ENCODE measurements around the gene PCMT1. TPM values are rescaled to one million over a fixed set of nuclear protein-coding genes. Genes with fewer than 3 reads are reported as not detected.

Gene PCMT1
- polyA plus RNA-seq, 6 donors from 2014 or later = 115 to 157 (median 125) TPM

GRCh38 chr6:149783551-149783950, 34.0 kb downstream of the PCMT1 start:
- no peak for ATAC-seq (ENCODE audit: low read depth in 2 of 2)
- DNase-seq = no peak
- H3K27me3 Mint-ChIP-seq = no peaks in the 10 kb centered on the region
- peaks cover 0 to 8% of the 10 kb centered on the region in 2 donors for H3K36me3 Mint-ChIP-seq
- H3K9me3 Mint-ChIP-seq = no peaks in the 10 kb centered on the region
- H3K27ac Mint-ChIP-seq = peak overlapping the region in 1 of 6 donors; percentile 14
- H3K4me1 Mint-ChIP-seq = no peaks in the 10 kb centered on the region
- no peak overlapping the region for H3K4me3 Mint-ChIP-seq

- H3K27ac Mint-ChIP-seq = peak overlapping the region in 2 of 6 donors; percentile 30 to 38
- peaks cover 3 to 8% (median 7%) of the 10 kb centered on the region in 3 donors for H3K4me1 Mint-ChIP-seq
- no peaks in the 10 kb centered on the region for H3K9me3 Mint-ChIP-seq
- peaks cover 0 to 6% of the 10 kb centered on the region in 2 donors for H3K36me3 Mint-ChIP-seq
- DNase-seq = no peak
- H3K27me3 Mint-ChIP-seq = no peaks in the 10 kb centered on the region
- ATAC-seq (ENCODE audit: low read depth in 2 of 2) = no peak
- no peak overlapping the region for H3K4me3 Mint-ChIP-seq
These were observed 56.6 kb downstream of the PCMT1 start for GRCh38 chr6:149806127-149806526.

- peaks cover 3 to 8% (median 7%) of the 10 kb centered on the region in 3 donors for H3K4me1 Mint-ChIP-seq
- H3K36me3 Mint-ChIP-seq = peaks cover 0 to 12% of the 10 kb centered on the region in 2 donors
- DNase-seq (no peak), ATAC-seq (ENCODE audit: low read depth in 2 of 2) (no peak)
- H3K4me3 Mint-ChIP-seq = no peak overlapping the region
- no peak overlapping the region for H3K27ac Mint-ChIP-seq
- H3K27me3 Mint-ChIP-seq = no peaks in the 10 kb centered on the region
- no peaks in the 10 kb centered on the region for H3K9me3 Mint-ChIP-seq
These were observed 60.3 kb downstream of the PCMT1 start for GRCh38 chr6:149809798-149810197.

- ATAC-seq (ENCODE audit: low read depth in 2 of 2) (no peak), DNase-seq (no peak)
- Mint-ChIP-seq H3K27ac (no peak overlapping the region), H3K36me3 (peaks cover 0 to 12% of the 10 kb centered on the region in 2 donors), H3K4me3 (no peak overlapping the region), H3K4me1 (peaks cover 0 to 4% (median 0%) of the 10 kb centered on the region in 3 donors), H3K9me3 (no peaks in the 10 kb centered on the region), H3K27me3 (no peaks in the 10 kb centered on the region)
These were observed 63.8 kb downstream of the PCMT1 start for GRCh38 chr6:149813351-149813750.

- H3K36me3 Mint-ChIP-seq = peaks cover 0 to 12% of the 10 kb centered on the region in 2 donors
- no peak for DNase-seq
- ATAC-seq (ENCODE audit: low read depth in 2 of 2) = no peak
- H3K9me3 Mint-ChIP-seq = no peaks in the 10 kb centered on the region
- peaks cover 0 to 4% (median 0%) of the 10 kb centered on the region in 3 donors for H3K4me1 Mint-ChIP-seq
- H3K27ac Mint-ChIP-seq = no peak overlapping the region
- no peaks in the 10 kb centered on the region for H3K27me3 Mint-ChIP-seq
- H3K4me3 Mint-ChIP-seq = no peak overlapping the region
These were observed 66.2 kb downstream of the PCMT1 start for GRCh38 chr6:149815788-149816187.

- Mint-ChIP-seq H3K4me3 (no peak overlapping the region), H3K4me1 (peaks cover 0 to 4% (median 0%) of the 10 kb centered on the region in 3 donors), H3K27me3 (peaks cover 0 to 11% (median 10%) of the 10 kb centered on the region in 3 donors), H3K36me3 (no peaks in the 10 kb centered on the region), H3K27ac (no peak overlapping the region), H3K9me3 (no peaks in the 10 kb centered on the region)
- DNase-seq = no peak
- ATAC-seq (ENCODE audit: low read depth in 2 of 2) = no peak
These were observed 71.0 kb downstream of the PCMT1 start for GRCh38 chr6:149820506-149820905.

- Mint-ChIP-seq H3K9me3 (no peaks in the 10 kb centered on the region), H3K4me3 (no peak overlapping the region), H3K4me1 (no peaks in the 10 kb centered on the region), H3K27me3 (peaks cover 0 to 11% (median 10%) of the 10 kb centered on the region in 3 donors), H3K36me3 (no peaks in the 10 kb centered on the region), H3K27ac (no peak overlapping the region)
- DNase-seq (no peak), ATAC-seq (ENCODE audit: low read depth in 2 of 2) (no peak)
These were observed 72.0 kb downstream of the PCMT1 start for GRCh38 chr6:149821492-149821891.

- Mint-ChIP-seq H3K4me3 (peak overlapping the region in 1 of 8 donors; percentile 55), H3K36me3 (no peaks in the 10 kb centered on the region), H3K9me3 (no peaks in the 10 kb centered on the region), H3K4me1 (no peaks in the 10 kb centered on the region), H3K27ac (peak overlapping the region in 1 of 6 donors; percentile 90), H3K27me3 (peaks cover 0 to 11% (median 10%) of the 10 kb centered on the region in 3 donors)
- ATAC-seq (ENCODE audit: low read depth in 2 of 2) (no peak), DNase-seq (no peak)
These were observed 73.5 kb downstream of the PCMT1 start for GRCh38 chr6:149823013-149823412.

- peaks cover 0 to 11% (median 10%) of the 10 kb centered on the region in 3 donors for H3K27me3 Mint-ChIP-seq
- no peak overlapping the region for H3K4me3 Mint-ChIP-seq
- no peak overlapping the region for H3K27ac Mint-ChIP-seq
- no peaks in the 10 kb centered on the region for H3K4me1 Mint-ChIP-seq
- no peaks in the 10 kb centered on the region for H3K9me3 Mint-ChIP-seq
- no peaks in the 10 kb centered on the region for H3K36me3 Mint-ChIP-seq
- ATAC-seq (ENCODE audit: low read depth in 2 of 2) (no peak), DNase-seq (no peak)
These were observed 75.8 kb downstream of the PCMT1 start for GRCh38 chr6:149825292-149825691.

GRCh38 chr6:149830731-149831307, 81.3 kb downstream of the PCMT1 start:
- Mint-ChIP-seq H3K9me3 (no peaks in the 10 kb centered on the region), H3K27me3 (peaks cover 0 to 5% (median 0%) of the 10 kb centered on the region in 3 donors), H3K27ac (no peak overlapping the region), H3K4me3 (no peak overlapping the region), H3K36me3 (no peaks in the 10 kb centered on the region), H3K4me1 (no peaks in the 10 kb centered on the region)
- no peak for ATAC-seq (ENCODE audit: low read depth in 2 of 2)
- DNase-seq = no peak

GRCh38 chr6:149831308-149831820, 81.8 kb downstream of the PCMT1 start:
- no peaks in the 10 kb centered on the region for H3K4me1 Mint-ChIP-seq
- no peak overlapping the region for H3K27ac Mint-ChIP-seq
- DNase-seq (no peak), ATAC-seq (ENCODE audit: low read depth in 2 of 2) (no peak)
- no peaks in the 10 kb centered on the region for H3K36me3 Mint-ChIP-seq
- peaks cover 0 to 5% (median 0%) of the 10 kb centered on the region in 3 donors for H3K27me3 Mint-ChIP-seq
- no peaks in the 10 kb centered on the region for H3K9me3 Mint-ChIP-seq
- H3K4me3 Mint-ChIP-seq = no peak overlapping the region

- no peaks in the 10 kb centered on the region for H3K9me3 Mint-ChIP-seq
- no peak overlapping the region for H3K4me3 Mint-ChIP-seq
These were observed 84.1 kb downstream of the PCMT1 start for GRCh38 chr6:149833651-149834050.

GRCh38 chr6:149834513-149835481, 85.3 kb downstream of the PCMT1 start:
- H3K4me3 Mint-ChIP-seq = no peak overlapping the region
- no peaks in the 10 kb centered on the region for H3K36me3 Mint-ChIP-seq
- H3K27ac Mint-ChIP-seq = peak overlapping the region in 1 of 6 donors; percentile 39
- ATAC-seq (ENCODE audit: low read depth in 2 of 2) (peak; percentile 28 to 64), DNase-seq (peak; percentile 58)
- H3K4me1 Mint-ChIP-seq = no peaks in the 10 kb centered on the region
- peaks cover 0 to 17% (median under 1%) of the 10 kb centered on the region in 3 donors for H3K27me3 Mint-ChIP-seq
- H3K9me3 Mint-ChIP-seq = no peaks in the 10 kb centered on the region

More at GRCh38 chr6:149833651-149834050, 84.1 kb downstream of the PCMT1 start:
- no peaks in the 10 kb centered on the region for H3K4me1 Mint-ChIP-seq
- no peaks in the 10 kb centered on the region for H3K36me3 Mint-ChIP-seq
- DNase-seq = no peak
- peak overlapping the region in 1 of 6 donors; percentile 33 for H3K27ac Mint-ChIP-seq
- ATAC-seq (ENCODE audit: low read depth in 2 of 2) = no peak
- H3K27me3 Mint-ChIP-seq = peaks cover 0 to 12% (median 0%) of the 10 kb centered on the region in 3 donors

Data from naive B cell (primary cell).